Panc1 (cell line): ENCODE results near the gene ADAMTS2. TPM values are rescaled to one million over a fixed set of nuclear protein-coding genes. Genes with fewer than 3 reads are reported as not detected.

Source experiments
- ATAC-seq: fragments of 200-7000 bp; cut with Tn5 transposase; 2 replicates; pipeline ENCODE4 v1.9.1; 2020; ENCODE audit warnings: mild to moderate bottlenecking, moderate library complexity
- BruUV-seq: library from RNA; stranded (reverse); fragments of 400-500 nt; replicated peaks from 2 replicates; lab custom pipeline; 2021; lab: Mats Ljungman, UMichigan
- CTCF ChIA-PET: fragments of 300-600 bp; sonication (Branson Sonifier 250); formaldehyde crosslinking; loops from one replicate; lab custom pipeline; 2022; ENCODE audit warnings: antibody characterized with exemption; lab: Charles Lee
- POLR2A ChIA-PET: fragments of 300-600 bp; sonication (Branson Sonifier 250); formaldehyde crosslinking; loops from one replicate; lab custom pipeline; 2022; ENCODE audit warnings: antibody characterized with exemption; lab: Charles Lee
- DNase-seq: peaks from one replicate; pipeline ENCODE4 v3.0.0-alpha.2; 2010; ENCODE audit warnings: low read depth, low spot score
- H3K27ac ChIP-seq: 2 replicates; pipeline ENCODE4 v1.5.1; 2011; ENCODE audit warnings: mild to moderate bottlenecking, low read length, inconsistent platforms
- H3K27me3 ChIP-seq: fragments of 200-500 bp; sonication (Bioruptor generic); 2 replicates; pipeline ENCODE4 v1.6.0; 2014; ENCODE audit warnings: low read length, inconsistent platforms; ENCODE audit not compliant: control insufficient read depth, insufficient read depth
- H3K36me3 ChIP-seq: fragments of 200-500 bp; sonication (Bioruptor generic); 2 replicates; pipeline ENCODE4 v1.5.1; 2014; ENCODE audit warnings: inconsistent platforms, mild to moderate bottlenecking, low read length, moderate library complexity; ENCODE audit not compliant: control insufficient read depth, insufficient read depth
- H3K4me1 ChIP-seq: 2 replicates; pipeline ENCODE4 v1.5.1; 2011; ENCODE audit warnings: inconsistent platforms, mild to moderate bottlenecking, low read length, moderate library complexity; ENCODE audit not compliant: control insufficient read depth, insufficient read depth
- H3K4me3 ChIP-seq, 2 experiments: 2 replicates each; pipeline ENCODE4 v1.5.1; 2011 to 2012; ENCODE audit warnings: low read depth in 2 of 2, low read length in 2 of 2, mild to moderate bottlenecking in 2 of 2, inconsistent platforms in 1 of 2, moderate library complexity in 1 of 2
- H3K9me3 ChIP-seq: fragments of 200-500 bp; sonication (Bioruptor generic); 2 replicates; pipeline ENCODE4 v1.5.1; 2014; ENCODE audit warnings: low read depth, mild to moderate bottlenecking, inconsistent platforms, low read length, moderate library complexity; ENCODE audit not compliant: control insufficient read depth, insufficient read depth
- CTCF ChIP-seq: fragments of 450-650 bp; IDR thresholded peaks from 2 replicates; pipeline ENCODE4 v1.5.1; 2017; ENCODE audit warnings: mild to moderate bottlenecking
- POLR2AphosphoS5 ChIP-seq: IDR thresholded peaks from 2 replicates; pipeline ENCODE4 v1.6.1; 2012; ENCODE audit warnings: mild to moderate bottlenecking, low read depth, low read length, moderate library complexity
- SIN3A ChIP-seq: IDR thresholded peaks from 2 replicates; pipeline ENCODE4 v1.6.1; 2012; ENCODE audit warnings: low read depth, mild to moderate bottlenecking, low read length, moderate library complexity, borderline replicate concordance; ENCODE audit not compliant: insufficient read depth
- TCF7L2 ChIP-seq: IDR thresholded peaks from 2 replicates; pipeline ENCODE4 v1.6.1; 2011; ENCODE audit warnings: mild to moderate bottlenecking, low read depth, low read length, inconsistent platforms
- in situ Hi-C: cut with HindIII; loops from 2 replicates; pipeline ENCODE4 v1.10.0; 2016; ENCODE audit warnings: low sequenced_read_pairs, low pct_unique_long_range_greater_than_20kb
- intact Hi-C: fragments of 100-400 bp; cut with micrococcal nuclease; formaldehyde crosslinking; loops from one replicate; pipeline ENCODE4 v1.10.0; 2022; ENCODE audit not compliant: unreplicated experiment
- total RNA-seq: library from RNA; stranded (reverse); gene quantifications from one replicate; pipeline ENCODE4 v1.2.1, GENCODE V29; 2021; ENCODE audit not compliant: unreplicated experiment
- TF ChIP-seq, protein P1 (sequence below), 2 experiments: IDR thresholded peaks; 2 replicates each; pipeline ENCODE4 v1.6.1; 2011 to 2012; ENCODE audit warnings: low read depth in 2 of 2, control low read depth in 1 of 2, low read length in 1 of 2, mild to moderate bottlenecking in 1 of 2, moderate library complexity in 1 of 2; ENCODE audit not compliant: insufficient read depth in 1 of 2

Gene ADAMTS2
- total RNA-seq, 1 experiment from 2014 or later, result 0.13 TPM

- TF ChIP-seq POLR2AphosphoS5 (no peak), CTCF (no peak), TCF7L2 (no peak), SIN3A (no peak)
- TF ChIP-seq, protein P1, sequence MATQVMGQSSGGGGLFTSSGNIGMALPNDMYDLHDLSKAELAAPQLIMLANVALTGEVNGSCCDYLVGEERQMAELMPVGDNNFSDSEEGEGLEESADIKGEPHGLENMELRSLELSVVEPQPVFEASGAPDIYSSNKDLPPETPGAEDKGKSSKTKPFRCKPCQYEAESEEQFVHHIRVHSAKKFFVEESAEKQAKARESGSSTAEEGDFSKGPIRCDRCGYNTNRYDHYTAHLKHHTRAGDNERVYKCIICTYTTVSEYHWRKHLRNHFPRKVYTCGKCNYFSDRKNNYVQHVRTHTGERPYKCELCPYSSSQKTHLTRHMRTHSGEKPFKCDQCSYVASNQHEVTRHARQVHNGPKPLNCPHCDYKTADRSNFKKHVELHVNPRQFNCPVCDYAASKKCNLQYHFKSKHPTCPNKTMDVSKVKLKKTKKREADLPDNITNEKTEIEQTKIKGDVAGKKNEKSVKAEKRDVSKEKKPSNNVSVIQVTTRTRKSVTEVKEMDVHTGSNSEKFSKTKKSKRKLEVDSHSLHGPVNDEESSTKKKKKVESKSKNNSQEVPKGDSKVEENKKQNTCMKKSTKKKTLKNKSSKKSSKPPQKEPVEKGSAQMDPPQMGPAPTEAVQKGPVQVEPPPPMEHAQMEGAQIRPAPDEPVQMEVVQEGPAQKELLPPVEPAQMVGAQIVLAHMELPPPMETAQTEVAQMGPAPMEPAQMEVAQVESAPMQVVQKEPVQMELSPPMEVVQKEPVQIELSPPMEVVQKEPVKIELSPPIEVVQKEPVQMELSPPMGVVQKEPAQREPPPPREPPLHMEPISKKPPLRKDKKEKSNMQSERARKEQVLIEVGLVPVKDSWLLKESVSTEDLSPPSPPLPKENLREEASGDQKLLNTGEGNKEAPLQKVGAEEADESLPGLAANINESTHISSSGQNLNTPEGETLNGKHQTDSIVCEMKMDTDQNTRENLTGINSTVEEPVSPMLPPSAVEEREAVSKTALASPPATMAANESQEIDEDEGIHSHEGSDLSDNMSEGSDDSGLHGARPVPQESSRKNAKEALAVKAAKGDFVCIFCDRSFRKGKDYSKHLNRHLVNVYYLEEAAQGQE (IDR thresholded peaks at IDR 0.05; ENCODE audit: insufficient read depth in 1 of 2, low read depth in 2 of 2, low read length in 1 of 2), result no peak
- CTCF ChIA-PET, result no interaction called here
- POLR2A ChIA-PET, result no interaction called here
- Histone ChIP-seq H3K36me3 (no peaks in the 10 kb centered on the region), H3K4me3 (no peak overlapping the region), H3K27me3 (no peaks in the 10 kb centered on the region), H3K4me1 (no peaks in the 10 kb centered on the region), H3K27ac (no peak overlapping the region), H3K9me3 (no peaks in the 10 kb centered on the region)
- DNase-seq (no peak), ATAC-seq (no peak)
- BruUV-seq, result no TSS peak
- in situ Hi-C loops (no loop called here), intact Hi-C loops (no loop called here)
These were observed 224.2 kb downstream of the ADAMTS2 start for GRCh38 chr5:179120951-179121666.

DNA sequence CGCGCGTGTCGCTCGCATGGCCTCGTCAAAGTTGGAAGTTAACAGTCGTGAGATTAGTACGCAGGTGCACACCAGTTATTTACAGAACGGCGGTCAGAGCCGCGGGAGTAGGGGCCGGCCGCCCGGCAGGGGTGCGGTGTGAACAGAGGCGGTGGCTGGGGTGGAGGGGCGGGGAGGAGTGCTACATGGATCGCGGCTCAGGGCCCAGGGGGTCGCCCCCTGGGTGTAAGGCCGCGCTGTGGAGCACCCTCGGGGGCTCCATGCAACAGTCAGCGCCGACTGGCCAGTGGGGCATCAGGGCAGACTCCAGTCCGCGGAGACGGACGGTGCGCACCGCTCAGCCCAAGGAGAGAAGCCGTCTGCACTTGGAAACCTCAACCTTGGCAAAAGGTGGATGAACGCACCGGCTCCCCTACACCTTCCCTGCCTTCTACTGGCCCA is 224.8 kb downstream of the ADAMTS2 start:
- H3K36me3 ChIP-seq, result no peaks in the 10 kb centered on the region
- no peak overlapping the region for H3K4me3 ChIP-seq
- ChIA-PET POLR2A (no interaction called here), CTCF (no interaction called here)
- DNase-seq, result no peak
- no peaks in the 10 kb centered on the region for H3K27me3 ChIP-seq
- in situ Hi-C loops, result no loop called here
- no peak for ATAC-seq
- no peak overlapping the region for H3K27ac ChIP-seq
- no peak for TF ChIP-seq POLR2AphosphoS5
- no peak for TF ChIP-seq SIN3A
- no peaks in the 10 kb centered on the region for H3K9me3 ChIP-seq
- intact Hi-C loops, result no loop called here
- no peaks in the 10 kb centered on the region for H3K4me1 ChIP-seq
- no TSS peak for BruUV-seq
